Measurements from ENCODE around the gene CFAP107.
"Not testable (repeated sequence)": the region's sequence is repeated elsewhere in the genome, so short reads cannot be mapped to it uniquely, and the experiment has no call there.

The CFAP107 gene, protein sequence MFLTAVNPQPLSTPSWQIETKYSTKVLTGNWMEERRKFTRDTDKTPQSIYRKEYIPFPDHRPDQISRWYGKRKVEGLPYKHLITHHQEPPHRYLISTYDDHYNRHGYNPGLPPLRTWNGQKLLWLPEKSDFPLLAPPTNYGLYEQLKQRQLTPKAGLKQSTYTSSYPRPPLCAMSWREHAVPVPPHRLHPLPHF

DNA sequence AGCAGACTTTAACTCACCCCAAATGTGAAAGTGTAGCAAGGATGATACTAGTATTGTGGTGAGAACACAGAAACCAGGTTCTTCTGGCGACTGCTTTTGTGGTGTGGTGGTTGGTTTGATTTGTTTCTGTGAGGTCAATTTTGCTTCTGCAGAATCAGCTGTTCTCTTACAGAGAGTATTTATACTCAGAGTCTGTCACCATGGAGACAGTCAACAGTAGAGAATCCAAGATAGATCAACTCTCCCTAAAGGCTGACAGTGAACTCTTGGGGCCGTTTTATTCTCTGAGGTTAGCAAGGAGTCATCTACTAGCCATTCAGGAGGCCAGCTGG is at the start of gene CFAP107:
Gene CFAP107 (plus strand): TSS at position 209 of the 332 bp plus-strand sequence. CDS start 231 bp downstream, outside the sequence.
- FAIRE-seq: no peak

DNA sequence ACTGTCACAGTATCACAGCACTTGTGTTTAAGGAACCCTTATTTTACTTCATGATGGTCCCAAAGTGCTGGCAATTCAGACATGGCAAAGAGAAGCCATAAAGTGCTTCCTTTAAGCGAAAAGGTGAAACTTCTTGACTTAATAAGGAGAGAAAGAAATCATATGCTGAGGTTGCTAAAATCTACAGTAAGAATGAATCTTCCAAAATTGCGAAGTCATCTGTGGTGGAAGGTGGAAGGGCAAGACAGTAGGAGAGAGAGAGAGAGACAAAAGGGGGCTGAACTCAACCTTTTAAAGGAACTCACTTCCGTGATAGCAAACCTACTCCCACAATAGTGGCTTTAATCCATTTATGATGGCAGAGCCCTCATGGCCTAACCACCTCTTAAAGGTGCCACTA is 49.3 kb upstream of the CFAP107 start:
- FAIRE-seq: no peak

DNA sequence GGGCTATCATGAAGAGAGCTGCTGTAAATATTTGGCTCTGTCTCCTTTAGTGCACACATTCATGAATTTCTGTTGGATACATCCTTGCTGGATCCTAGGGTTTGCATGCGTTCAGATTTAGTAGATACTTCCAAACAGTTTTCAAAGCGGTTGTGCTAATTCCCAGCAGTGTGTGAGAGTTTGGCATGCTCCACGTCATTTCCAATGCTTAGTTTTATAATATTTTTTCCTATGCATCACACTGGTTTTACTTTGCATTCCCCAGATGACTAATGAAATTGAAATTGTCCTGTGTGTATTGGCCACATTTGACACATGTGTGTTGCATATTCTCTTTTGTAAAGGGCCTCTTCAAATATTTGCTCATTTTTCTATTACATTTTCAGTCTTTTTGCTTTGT is 48.6 kb upstream of the CFAP107 start:
- no peak for FAIRE-seq

DNA sequence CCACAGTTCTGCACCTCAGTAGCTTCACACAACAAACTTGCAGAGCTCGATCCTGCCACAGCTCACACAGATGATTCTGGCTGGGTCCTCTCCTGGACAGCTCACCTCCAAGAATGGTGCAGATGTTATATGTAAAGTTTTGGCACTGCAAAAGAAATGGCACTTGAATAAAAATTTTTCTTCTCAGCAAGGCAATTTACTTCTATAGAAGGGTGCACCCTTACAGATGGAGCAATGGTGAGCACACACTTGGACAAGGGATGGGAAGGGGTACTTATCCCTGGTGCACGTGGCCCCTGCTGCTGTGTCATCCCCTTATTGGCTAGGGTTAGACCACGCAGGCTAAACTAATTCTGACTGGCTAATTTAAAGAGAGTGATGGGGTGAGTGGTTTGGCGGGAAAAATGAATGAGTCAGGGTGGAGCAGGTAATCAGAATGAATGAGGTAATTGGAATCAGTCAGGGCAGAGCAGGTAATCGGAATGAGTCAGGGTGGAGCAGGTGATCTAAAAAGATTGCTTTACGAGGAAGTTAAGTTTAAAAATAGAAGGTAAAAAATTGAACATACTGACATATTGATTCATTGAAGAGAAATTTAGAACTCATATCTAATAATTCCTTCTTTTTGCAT is 42.1 kb upstream of the CFAP107 start:
- no peak for FAIRE-seq

DNA sequence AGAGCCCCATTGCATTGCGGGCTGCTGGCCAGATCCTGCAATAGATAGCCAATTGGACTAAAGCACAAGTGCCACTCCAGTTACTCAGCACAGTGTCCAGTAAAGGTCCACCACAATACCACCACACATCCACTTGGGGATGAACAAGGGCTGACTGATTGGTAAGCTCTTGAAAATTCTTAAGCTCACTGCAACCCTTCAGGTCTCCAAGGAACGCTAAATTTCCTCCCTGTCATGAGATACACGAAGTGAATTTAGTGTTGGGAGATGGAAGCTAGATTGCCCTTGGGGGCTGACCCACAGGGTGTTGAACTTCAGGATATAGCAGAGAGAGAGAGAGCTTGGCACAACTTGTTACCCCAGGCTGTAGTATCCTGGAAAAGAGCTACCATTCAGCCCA is 39.9 kb upstream of the CFAP107 start:
- no peak for FAIRE-seq

DNA sequence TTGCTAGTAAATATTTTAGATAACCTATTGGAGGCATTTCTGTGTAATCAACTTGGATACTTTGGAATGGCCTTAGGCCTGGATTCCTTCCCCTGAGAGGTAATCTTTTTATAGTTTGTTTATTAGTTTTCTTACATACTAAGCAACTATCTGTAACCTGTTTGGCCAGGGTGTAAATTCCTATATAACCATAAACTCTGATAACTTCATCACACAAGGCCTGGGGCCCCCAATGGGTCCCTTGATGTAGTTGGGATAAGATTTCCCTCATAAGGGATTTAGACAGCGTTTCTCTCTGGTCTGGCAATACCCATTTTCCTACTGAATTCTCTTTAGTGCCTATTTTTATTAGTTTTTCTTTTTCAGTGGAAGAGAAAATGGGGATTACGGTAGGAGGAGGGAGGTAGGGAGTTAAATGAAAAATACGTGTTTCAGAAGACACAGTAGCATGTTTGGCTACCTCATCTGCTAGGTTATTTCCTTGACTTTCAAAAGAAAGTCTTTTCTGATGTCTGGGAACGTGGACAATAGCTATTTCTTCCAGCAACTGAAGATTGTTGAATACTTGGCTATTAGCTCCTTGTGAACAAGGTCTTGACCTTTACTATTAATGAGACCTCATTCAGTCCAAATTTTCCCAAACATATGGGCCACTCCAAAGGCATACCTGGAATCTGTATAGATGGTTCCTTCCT is 37.5 kb upstream of the CFAP107 start:
- no peak for FAIRE-seq

DNA sequence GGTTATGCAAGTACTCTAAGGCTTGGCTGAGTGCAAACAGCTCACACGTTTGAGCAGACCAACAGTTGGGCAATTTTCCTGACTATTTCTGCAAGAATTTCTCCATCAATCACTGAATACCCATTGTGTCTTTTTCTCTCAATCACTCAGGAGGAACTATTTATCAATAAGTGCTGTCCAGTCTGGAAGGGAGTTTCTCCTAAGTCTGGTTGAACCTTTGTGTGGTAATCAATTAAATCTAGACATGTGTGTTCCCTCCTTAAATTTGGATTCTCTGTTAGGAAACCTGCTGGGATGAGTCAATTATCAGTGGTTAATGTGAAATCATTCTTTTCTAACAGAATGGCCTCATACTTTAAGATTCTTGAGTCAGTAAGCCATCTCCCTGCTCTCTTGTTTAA is 36.9 kb upstream of the CFAP107 start:
- FAIRE-seq: no peak

DNA sequence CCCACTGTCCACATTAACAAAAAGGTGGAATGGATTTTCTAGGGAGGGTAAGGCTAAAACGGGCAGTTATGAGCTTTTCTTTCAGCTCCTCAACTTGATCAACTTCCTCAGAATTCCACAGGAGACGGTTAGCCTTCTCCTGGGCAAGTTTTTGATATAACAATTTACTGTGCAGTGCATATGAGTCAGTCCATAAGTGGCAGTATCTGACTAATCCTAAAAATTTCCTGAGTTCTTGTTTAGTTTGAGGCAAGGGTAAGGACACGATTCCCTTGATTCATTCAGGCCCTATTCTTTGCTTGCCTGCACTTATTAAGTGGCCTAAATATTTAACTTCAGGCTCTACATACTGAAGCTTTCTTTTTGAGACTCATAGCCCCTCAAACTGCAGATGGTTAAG is 36.3 kb upstream of the CFAP107 start:
- no peak for FAIRE-seq

DNA sequence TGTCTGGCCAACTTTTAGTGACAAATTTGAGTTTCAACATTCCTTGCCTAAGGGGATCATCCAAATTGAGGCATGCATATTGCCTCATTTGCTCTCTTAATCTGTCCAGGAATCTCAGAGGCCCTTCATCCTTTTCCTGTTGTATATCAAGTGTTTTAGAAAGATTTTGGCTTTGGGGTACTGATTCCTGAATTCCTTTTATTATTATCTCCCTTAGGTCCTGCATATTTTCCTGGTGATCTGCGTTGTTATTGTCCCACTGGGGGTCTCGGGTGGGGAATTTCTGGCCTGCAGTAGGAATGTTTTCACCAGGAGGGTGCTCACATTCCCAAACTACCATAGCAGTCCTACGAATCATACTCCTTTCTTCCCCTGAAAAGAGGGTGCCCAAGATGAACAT is 34.5 kb upstream of the CFAP107 start:
- FAIRE-seq: no peak

DNA sequence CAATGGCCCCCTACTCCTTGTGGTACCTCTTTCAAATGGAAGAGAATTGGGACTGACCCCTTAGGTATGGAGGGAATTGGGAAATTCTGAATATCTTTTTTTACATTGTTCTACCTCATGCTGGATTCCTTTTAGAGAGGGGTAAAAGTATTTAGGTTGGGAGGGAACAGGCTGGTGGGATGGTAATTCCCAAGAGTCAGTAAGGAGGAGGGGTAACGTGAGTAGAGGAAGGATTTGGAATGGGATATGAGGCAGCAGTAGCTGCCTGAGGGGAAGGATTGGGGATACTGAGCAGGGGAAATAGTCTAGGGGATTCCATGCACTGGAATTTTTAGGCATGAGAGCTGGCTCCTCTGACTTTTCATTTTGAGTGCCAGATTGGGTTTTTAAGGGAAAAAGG is 33.9 kb upstream of the CFAP107 start:
- no peak for FAIRE-seq

DNA sequence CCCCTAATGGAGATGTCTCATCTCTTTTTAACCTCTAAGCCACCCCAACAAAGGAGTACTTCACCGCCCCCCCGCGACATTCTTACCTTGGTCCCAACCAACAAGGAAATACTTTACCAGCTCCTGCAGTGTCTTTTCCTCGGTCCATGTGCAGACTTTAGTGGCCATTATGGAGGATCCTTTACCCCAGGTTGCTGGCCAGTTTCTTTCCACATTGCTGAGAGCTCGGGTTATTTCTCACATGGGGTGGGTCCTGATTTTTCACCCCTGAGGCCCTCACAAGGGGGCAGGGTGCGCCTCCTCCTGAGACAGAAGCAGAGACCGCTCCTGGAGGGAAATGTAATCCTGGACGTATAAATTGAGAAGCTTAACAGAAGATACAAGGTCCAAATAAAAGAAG is 33.1 kb upstream of the CFAP107 start:
- no peak for FAIRE-seq

DNA sequence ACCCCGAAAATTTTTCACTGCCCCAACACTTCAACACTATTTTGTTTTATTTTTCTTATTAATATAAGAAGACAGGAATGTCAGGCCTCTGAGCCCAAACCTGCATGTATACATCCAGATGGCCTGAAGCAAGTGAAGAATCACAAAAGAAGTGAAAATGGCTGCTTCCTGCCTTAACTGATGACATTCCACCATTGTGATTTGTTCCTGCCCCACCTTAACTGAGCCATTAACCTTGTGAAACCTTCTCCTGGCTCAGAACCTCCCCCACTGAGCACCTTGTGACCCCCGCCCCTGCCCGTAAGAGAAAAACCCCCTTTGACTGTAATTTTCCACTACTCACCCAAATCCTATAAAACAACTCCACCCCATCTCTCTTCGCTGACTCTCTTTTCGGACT is 32.3 kb upstream of the CFAP107 start:
- FAIRE-seq: not testable (repeated sequence)

DNA sequence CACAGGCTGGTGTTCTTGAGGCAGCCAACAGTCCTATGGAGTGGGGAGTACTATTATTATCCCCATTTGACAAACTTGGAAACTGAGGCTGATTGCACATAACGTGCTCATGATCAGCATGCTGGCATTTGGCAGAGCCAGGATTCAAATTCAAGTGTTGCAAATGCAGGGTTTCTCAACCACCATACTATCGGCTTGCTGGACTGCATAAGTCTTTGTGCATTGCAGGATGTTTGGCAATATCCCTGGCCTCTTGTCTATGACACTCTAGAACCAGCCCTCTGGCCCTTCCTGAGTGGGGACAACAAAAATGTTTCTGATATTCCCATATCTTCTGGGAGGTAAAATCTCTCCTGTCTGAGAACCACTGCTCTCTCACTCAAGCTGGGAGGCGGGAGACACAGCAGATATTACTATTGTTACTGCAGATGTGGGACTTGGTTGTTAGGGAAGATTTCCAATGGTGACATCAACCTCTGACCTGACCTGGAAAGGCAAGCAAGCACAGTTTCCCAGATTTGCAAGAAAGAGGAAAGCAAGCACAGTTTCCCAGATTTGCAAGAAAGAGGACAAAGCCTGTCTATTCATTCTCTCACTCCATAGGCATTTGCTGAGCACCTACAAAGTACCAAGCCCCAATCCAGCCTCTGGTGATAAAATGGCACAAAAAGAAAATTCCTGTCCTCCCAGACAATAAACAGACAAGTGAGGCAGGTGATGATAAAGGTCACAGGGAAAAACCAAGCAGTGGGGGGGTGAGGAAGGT is 31.1 kb upstream of the CFAP107 start:
- no peak for FAIRE-seq

DNA sequence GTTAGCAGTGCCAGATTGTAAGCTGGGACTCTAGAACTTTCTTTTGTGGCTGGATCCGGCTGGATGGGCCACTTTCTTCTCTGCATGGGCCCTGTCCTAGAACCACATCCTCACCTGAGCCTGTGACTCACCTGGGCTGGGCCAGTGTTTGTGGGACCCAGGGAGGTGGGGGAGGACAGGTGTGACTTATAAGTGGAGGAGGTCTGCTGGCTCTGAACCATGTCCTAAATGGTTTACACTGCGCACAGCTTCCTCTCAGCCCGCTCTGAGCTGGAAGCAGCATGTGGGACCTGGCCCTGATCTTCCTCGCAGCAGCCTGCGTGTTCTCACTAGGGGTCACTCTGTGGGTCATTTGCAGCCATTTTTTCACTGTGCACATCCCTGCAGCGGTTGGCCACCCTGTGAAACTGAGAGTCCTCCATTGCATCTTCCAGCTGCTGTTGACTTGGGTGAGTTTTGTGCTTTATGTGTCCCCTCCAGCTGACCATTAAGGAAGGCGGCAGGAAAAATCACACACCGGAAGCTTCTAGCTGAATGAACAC is 30.0 kb upstream of the CFAP107 start, which contains the start of gene AADACL3:
Gene AADACL3 (plus strand): TSS at position 215 of the 542 bp plus-strand sequence. CDS start 67 bp downstream, at position 282.
- FAIRE-seq: no peak

DNA sequence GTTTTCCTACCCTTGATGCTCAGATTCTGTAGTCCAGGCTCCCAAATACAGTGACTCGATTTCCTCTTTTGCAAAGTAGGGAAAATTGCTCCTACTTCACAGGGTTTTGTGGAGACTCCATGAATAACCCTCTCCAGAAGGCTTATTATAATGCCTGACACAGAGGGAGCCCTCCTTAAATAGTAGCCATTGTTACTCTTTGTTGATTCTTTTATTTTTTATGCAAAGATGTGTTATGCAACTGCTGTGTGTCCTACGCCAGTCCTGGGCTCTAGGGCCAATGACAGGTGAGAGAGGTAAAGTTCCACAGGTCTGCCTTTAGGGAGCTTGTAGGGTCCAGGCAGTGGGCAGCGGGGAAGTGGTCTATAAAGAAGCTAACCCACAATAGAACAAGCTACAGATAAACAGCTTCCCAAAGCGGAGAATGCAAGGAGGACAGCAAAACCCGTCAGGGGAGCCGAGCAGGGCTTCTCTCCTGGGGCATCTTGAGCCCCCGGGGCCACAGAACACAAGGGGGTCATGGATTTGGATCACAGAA is 28.6 kb upstream of the CFAP107 start:
- no peak for FAIRE-seq

DNA sequence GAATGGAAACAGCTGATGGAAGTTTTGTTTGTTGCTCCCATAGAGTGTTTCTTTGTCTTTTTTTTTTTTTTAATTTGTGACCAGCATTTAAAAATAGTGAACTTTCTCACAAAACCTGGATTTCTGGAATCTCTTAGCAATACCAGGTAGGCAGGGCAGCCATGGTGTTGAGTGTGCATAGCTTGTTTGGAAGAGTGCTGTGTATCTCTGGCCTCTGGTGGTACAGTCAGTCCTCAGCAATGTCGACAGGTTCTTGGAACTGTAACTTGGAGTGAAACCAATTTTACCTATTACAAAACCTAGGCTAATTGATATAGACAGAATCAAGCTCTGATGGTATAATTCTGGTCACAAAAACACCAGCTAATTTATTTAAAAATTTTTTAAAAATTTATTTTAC is 23.4 kb upstream of the CFAP107 start:
- no peak for FAIRE-seq

DNA sequence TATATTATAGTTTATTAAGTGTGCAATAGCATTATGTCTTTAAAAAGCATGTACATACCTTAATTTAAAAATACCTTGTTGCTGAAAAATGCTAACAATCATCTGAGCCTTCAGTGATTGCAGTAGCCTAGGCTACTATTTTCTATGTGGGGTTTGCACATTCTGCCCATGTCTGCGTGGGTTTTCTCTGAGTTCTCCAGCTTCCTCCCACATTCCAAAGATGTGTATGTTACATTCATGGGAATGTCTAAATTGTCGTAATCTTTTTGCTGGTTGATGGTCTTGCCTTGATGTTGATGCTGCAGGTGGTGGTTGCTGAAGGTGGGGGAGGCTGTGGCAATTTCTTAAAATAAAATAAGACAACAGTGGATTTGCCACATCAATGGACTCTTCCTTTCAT is 17.6 kb upstream of the CFAP107 start:
- no peak for FAIRE-seq

DNA sequence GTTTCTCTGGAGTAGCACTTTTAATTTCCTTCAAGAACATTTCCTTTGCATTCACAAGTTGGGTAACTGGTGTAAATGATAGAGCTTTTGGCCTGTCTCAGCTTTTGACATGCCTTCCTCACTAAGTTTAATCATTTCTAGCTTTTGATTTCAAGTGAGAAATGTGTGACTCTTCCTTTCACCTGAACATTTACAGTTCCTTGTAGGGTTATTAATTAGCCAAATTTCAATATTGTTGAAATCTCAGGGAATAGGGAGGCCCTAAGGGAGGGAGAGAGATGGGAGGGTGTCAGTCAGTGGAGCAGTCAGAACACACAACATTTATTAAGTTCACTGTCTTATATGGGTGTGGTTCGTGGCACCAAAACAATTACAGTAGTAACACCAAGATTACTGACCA is 15.8 kb upstream of the CFAP107 start:
- no peak for FAIRE-seq

DNA sequence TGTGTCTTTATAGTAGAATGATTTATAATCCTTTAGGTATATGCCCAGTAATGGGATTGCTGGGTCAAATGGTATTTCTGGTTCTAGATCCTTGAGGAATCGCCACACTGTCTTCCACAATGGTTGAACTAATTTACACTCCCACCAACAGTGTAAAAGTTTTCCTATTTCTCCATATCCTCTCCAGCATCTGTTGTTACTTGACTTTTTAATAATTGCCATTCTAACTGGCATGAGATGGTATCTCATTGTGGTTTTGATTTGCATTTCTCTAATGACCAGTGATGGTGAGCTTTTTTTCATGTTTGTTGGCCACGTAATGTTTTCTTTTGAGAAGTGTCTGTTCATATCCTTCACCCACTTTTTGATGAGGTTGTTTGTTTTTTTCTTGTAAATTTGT is 14.9 kb upstream of the CFAP107 start:
- not testable (repeated sequence) for FAIRE-seq

DNA sequence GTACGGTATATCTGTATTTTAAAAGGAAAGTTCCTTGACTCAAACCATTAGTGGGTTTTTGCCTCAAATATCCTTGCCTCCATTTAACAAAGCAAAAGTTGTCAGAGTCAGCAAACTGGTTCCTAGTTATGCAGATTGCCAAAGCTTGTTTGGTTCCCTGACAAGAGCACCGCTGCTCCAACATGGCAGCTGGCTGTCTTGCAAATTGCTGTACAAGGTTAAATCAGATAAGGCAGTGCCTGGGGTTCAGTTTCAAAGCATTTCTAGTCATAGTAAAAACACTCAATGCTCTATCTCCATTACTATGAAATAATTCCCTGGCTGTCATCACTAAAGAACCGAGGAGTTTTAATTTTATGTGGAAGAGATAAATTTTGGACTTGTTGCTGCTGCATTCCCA is 11.3 kb upstream of the CFAP107 start:
- FAIRE-seq: no peak

DNA sequence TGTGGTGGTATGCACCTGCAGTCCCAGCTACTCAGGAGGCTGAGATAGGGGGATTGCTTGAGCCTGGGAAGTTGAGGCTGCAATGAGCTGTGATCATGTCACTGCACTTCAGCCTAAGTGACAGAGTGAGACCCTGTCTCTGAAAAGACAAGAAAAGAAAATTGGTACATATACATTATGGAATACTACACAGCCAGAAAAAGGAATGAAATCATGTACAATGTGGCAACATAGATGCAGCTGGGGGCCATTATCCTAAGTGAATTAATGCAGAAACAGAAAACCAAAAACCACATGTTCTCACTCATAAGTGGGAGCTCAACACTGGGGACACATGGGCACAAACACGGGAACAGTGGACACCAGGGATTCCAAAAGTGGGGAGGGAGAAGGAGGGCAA is 7.1 kb upstream of the CFAP107 start:
- no peak for FAIRE-seq

DNA sequence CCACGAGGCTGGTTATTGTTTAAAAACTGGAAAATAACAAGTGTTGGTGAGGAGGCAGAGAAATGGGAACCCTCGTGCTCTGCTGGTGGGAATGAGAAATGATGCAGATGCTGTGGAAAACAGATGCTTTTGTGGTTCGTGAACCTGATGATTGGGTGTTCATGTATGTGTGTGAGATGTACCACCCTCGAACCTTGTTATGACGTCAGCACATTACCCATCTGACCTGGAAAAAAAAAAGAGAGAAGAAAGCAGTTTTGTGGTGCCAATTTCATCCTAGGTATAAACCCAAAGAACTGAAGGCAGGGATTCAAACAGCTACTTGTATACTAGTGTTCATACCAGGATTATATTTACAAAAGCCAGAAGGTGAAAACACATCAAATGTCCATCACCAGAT is 6.4 kb upstream of the CFAP107 start:
- FAIRE-seq: no peak

DNA sequence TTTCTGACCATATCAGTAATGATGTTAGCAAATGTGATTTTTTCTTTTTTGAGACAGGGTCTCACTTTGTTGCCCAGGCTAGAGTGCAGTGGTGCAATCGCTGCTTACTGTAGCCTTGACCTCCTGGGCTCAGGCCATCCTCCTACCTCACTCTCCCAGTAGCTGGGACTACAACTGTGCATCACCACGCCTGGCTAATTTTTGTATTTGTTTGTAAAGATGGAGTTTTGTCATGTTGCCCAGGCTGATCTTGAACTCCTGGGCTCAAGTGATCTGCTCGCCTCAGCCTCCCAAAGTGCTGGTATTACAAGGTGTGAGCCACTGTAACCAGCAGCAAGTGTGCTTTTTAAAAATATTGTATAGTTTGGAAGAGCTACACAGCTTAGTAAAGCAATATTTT is 4.1 kb upstream of the CFAP107 start:
- FAIRE-seq: no peak

Data from G401.6 (cell line).